NCI-H226 (cell line): ENCODE measurements around the gene GOLGA6L10.

Experiments
- DNase-seq: peaks from one replicate; pipeline ENCODE4 v3.0.0-alpha.2; 2015

Gene GOLGA6L10

DNA sequence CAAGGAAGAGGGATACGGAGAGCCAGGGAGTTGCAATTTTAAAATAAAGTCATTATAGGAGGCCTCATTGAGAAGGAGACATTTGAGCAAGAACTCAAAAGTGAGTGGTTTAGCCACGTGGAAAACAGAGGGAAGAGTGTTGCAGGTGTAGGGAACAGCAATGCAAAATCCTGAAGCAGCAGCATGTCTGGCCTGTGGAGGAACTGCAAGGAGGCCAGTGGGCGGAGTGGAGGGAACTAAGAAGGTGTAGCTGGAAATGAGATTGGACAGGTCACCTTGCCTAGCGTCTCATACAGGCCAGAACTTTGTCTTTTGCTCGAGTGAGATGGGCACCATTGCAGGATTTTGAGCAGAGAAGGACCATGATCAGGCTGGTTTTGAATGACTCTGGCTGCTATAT lies 51.7 kb downstream of the GOLGA6L10 start:
- DNase-seq = no peak

DNA sequence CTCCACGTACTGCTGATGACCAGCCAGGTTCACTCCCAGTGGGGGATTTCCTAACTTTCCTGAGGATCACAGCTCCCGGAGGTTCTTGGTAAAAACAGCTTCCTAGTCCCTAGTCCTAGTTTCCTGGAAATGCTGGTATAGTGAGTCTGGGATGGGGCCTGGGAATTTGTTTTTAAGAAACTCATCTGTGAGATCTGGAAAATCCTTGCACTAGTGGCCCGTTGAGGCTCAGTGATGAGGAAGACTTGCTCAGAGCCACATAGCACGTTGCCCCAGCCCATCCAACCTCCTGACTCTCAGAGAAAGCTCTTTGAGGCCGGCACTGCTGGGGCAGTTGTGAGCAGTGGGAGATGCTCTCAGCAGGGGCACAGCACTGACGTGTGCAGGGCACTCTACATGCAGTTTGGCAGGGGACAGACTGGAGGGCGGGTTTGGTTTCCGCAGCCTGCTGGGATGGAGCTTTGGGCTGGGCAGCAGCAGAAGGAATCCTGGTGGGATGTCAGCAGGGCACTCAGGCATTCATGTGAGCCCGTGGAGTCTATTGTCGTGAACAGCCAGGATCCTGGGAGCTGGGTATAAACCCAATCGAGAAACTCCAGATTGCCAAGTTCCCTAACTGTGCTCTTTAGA lies 55.1 kb downstream of the GOLGA6L10 start:
- no peak for DNase-seq

DNA sequence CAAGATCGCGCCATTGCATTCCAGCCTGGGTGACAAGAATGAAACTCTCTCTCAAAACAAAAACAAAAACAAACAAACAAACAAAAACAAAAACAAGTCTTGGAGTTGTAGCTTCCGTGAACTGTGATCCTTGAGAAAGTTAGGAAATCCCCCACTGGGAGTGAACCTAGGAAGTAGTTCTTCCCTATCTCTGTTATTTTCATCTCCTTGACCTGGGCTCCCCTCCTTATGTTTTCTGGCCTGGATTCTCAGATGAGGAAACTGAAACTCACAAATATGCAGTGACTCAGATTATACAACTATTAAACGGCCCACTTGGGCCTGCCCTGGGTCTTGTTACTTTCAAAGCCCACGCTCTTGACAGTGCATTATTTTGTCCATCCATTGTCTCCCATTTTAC lies 57.0 kb downstream of the GOLGA6L10 start:
- no peak for DNase-seq
